Mononuclear cell (primary cell): ENCODE measurements around the gene CTIF. TPM values are rescaled to one million over a fixed set of nuclear protein-coding genes. Genes with fewer than 3 reads are reported as not detected.
"Not testable (repeated sequence)": the region's sequence is repeated elsewhere in the genome, so short reads cannot be mapped to it uniquely, and the experiment has no call there.

Source experiments
- H3K27me3 ChIP-seq: 2 replicates; pipeline ENCODE4 v1.6.0; 2011; ENCODE audit warnings: low read length, control low read depth; ENCODE audit not compliant: insufficient read depth
- H3K4me1 ChIP-seq: 2 replicates; pipeline ENCODE4 v1.5.1; 2011; ENCODE audit warnings: mild to moderate bottlenecking, low read length, control low read depth; ENCODE audit not compliant: insufficient read depth
- H3K4me3 ChIP-seq: 2 replicates; pipeline ENCODE4 v1.5.1; 2011; ENCODE audit warnings: mild to moderate bottlenecking, low read length, moderate library complexity
- H3K9me3 ChIP-seq: 2 replicates; pipeline ENCODE4 v1.5.1; 2011; ENCODE audit warnings: low read depth, mild to moderate bottlenecking, control low read depth, low read length
- total RNA-seq: library from RNA; depleted of rRNA; stranded (reverse); fragments of >200 nt; gene quantifications from one replicate; pipeline ENCODE4 v1.2.3, GENCODE V29; 2012

CTIF gene
- total RNA-seq: 2.7 TPM

GRCh38 chr18:48538531-48539405 is at the start of gene CTIF:
TSS of gene CTIF (plus strand) at chr18:48539031. CDS start at chr18:48619566, 80,535 bp downstream.
- H3K9me3 ChIP-seq: no peaks in the 10 kb centered on the region
- peaks cover 22% of the 10 kb centered on the region for H3K4me1 ChIP-seq
- H3K4me3 ChIP-seq: peak within 1 kb of the TSS; percentile 54
- no peaks in the 10 kb centered on the region for H3K27me3 ChIP-seq

GRCh38 chr18:48490641-48491293 is 48.1 kb upstream of the CTIF start:
- H3K9me3 ChIP-seq: no peaks in the 10 kb centered on the region

GRCh38 chr18:48492880-48493279 is 46.0 kb upstream of the CTIF start:
- Histone ChIP-seq H3K9me3 (peaks cover 4% of the 10 kb centered on the region), H3K4me3 (no peak overlapping the region), H3K27me3 (peaks cover 12% of the 10 kb centered on the region)

More at GRCh38 chr18:48490641-48491293, 48.1 kb upstream of the CTIF start:
- no peaks in the 10 kb centered on the region for H3K4me1 ChIP-seq
- no peak overlapping the region for H3K4me3 ChIP-seq
- H3K27me3 ChIP-seq: peaks cover 10% of the 10 kb centered on the region

DNA sequence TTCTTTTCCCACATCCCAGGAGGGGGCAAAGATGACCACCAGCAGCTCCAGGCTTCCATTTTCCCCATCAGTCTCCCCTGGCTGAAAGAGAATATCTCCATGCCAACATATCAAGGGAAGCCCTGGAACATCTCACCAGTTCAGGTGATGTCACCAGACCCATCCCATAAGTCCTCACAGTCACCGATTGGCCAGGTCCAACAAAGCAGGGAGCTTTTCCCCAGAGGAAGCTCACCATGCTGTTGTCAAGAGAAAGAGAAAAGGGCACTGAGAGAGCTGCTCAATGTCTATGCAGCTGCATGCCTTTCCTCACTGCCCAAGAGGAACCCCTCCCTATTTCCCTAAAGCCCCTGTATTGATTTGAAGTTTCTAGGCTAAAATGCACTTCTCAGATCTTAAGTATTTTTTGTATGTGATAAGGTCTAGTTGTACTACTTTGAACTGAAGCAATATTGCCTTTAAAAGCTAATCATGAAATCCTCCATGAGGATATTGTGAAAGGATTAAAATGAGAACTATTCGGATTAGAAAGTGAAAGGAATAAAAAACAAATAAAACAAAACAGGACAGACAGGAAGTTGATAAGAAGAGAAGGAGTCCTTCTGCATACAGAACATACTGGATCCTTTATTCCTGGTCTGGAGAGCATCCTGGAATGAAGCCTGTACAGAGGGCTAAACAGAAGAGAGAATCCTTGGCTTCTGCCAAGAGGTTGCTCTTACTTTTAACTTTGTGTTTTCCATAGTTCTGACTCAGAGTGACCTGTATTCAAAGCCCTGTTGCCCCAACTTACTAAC is 45.2 kb upstream of the CTIF start:
- Histone ChIP-seq H3K4me3 (no peak overlapping the region), H3K9me3 (peaks cover 8% of the 10 kb centered on the region), H3K4me1 (no peaks in the 10 kb centered on the region), H3K27me3 (peaks cover 16% of the 10 kb centered on the region)

More at GRCh38 chr18:48492880-48493279, 46.0 kb upstream of the CTIF start:
- H3K4me1 ChIP-seq: no peaks in the 10 kb centered on the region

DNA sequence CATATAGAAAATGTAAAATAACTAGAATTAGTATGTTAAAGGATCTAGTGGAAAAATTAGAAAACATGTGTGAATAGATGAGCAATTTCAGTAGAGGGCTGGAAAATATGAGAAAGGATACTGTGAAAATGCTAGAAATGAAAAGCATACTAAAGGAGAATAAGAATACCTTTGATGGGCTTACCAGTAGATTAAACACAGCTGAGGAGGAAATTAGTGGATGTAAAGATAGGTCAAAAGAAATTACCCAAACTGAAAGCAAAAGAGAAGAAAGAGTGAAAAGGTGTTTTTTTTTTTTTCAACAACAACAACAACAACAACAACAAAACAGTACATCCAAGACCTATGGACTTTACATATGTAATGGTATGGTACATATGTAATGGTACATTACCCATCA is 41.0 kb upstream of the CTIF start:
- peaks cover 16% of the 10 kb centered on the region for H3K27me3 ChIP-seq

GRCh38 chr18:48500517-48500916 is 38.3 kb upstream of the CTIF start:
- Histone ChIP-seq H3K4me3 (no peak overlapping the region), H3K27me3 (peaks cover 12% of the 10 kb centered on the region), H3K4me1 (no peaks in the 10 kb centered on the region), H3K9me3 (peaks cover 8% of the 10 kb centered on the region)

More for the DNA sequence above, 41.0 kb upstream of the CTIF start:
- Histone ChIP-seq H3K9me3 (peaks cover 8% of the 10 kb centered on the region), H3K4me3 (no peak overlapping the region), H3K4me1 (no peaks in the 10 kb centered on the region)

GRCh38 chr18:48502906-48503305 is 35.9 kb upstream of the CTIF start:
- Histone ChIP-seq H3K4me1 (no peaks in the 10 kb centered on the region), H3K27me3 (peaks cover 12% of the 10 kb centered on the region), H3K9me3 (peaks cover 15% of the 10 kb centered on the region), H3K4me3 (no peak overlapping the region)

- Histone ChIP-seq H3K4me3 (no peak overlapping the region), H3K27me3 (peaks cover 8% of the 10 kb centered on the region), H3K4me1 (no peaks in the 10 kb centered on the region), H3K9me3 (peaks cover 12% of the 10 kb centered on the region)
Observed at GRCh38 chr18:48504819-48505218, 34.0 kb upstream of the CTIF start.

DNA sequence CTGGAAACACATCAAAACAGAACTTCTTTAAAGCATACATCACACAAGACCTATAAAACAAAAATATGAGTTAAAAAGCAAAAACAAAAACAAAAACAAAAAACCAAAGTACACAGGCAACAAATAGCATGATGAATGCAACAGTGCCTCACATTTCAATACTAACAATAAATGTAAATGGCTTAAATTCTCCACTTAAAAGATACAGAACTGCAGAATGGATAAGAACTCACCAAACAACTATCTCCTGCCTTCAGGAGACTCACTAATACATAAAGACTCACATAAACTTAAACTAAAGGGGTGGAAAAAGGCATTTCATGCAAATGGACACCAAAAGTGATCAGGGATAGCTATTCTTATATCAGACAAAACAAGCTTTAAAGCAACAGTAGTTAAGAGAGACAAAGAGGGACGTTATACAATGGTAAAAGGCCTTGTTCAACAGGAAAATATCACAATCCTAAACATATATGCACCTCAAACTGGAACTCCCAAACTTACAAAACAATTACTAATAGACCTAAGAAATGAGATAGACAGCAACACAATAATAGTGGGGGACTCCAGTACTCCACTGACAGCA is 31.8 kb upstream of the CTIF start:
- not testable (repeated sequence) for H3K4me3 ChIP-seq, H3K4me1 ChIP-seq, H3K27me3 ChIP-seq
- peaks cover 12% of the 10 kb centered on the region for H3K9me3 ChIP-seq

DNA sequence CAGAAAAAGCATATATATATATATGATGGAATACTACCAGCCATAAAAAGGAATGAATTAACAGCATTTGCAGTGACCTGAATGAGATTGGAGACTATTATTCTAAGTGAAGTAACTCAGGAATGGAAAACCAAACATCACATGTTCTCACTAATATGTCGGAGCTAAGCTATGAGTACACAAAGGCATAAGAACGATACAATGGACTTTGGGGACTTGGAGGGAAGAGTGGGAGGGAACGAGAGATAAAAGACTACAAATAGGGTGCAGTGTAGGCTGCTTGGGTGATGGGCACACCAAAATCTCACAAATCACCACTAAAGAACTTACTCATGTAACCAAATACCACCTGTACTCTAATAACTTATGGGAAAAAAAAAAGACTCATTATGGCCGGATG is 26.3 kb upstream of the CTIF start:
- H3K27me3 ChIP-seq, H3K4me3 ChIP-seq, H3K4me1 ChIP-seq, H3K9me3 ChIP-seq: not testable (repeated sequence)

- H3K27me3 ChIP-seq: no peaks in the 10 kb centered on the region
- H3K4me1 ChIP-seq: no peaks in the 10 kb centered on the region
- no peak overlapping the region for H3K4me3 ChIP-seq
- no peaks in the 10 kb centered on the region for H3K9me3 ChIP-seq
Observed at GRCh38 chr18:48514786-48515185, 24.0 kb upstream of the CTIF start.

GRCh38 chr18:48517048-48517447 is 21.8 kb upstream of the CTIF start:
- H3K27me3 ChIP-seq: no peaks in the 10 kb centered on the region
- no peaks in the 10 kb centered on the region for H3K4me1 ChIP-seq
- H3K4me3 ChIP-seq: no peak overlapping the region
- no peaks in the 10 kb centered on the region for H3K9me3 ChIP-seq

GRCh38 chr18:48519431-48520100 is 19.3 kb upstream of the CTIF start:
- no peaks in the 10 kb centered on the region for H3K4me1 ChIP-seq
- no peak overlapping the region for H3K4me3 ChIP-seq
- H3K9me3 ChIP-seq: no peaks in the 10 kb centered on the region
- H3K27me3 ChIP-seq: no peaks in the 10 kb centered on the region

DNA sequence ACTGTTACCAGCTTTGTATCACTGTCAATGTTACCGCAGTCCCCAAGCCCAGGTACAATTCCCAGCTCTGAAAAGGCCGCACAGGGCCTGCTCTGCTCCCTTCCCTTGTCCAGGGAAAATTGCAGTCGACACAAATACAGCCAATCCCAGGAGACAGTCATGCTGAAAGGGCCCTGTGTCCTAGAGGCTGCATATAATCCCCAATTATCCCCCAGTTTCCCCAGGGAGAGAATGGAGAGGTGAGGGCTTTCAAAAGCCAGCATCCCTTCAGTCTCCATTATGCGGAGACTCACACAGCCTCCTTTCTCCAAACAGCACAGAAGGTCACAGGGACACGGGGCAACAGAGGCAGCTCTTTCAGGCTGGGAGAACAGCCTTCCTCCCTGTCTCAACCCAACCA is 17.1 kb upstream of the CTIF start:
- no peaks in the 10 kb centered on the region for H3K27me3 ChIP-seq

More for the DNA sequence above, 17.1 kb upstream of the CTIF start:
- H3K4me3 ChIP-seq: no peak overlapping the region
- H3K9me3 ChIP-seq: no peaks in the 10 kb centered on the region
- no peaks in the 10 kb centered on the region for H3K4me1 ChIP-seq
